K562 (cell line): ENCODE data around the gene MS4A8. TPM values are rescaled to one million over a fixed set of nuclear protein-coding genes. Genes with fewer than 3 reads are reported as not detected.

ENCODE experiments used
- ATAC-seq: fragments of 200-7000 bp; cut with Tn5 transposase; 3 replicates; pipeline ENCODE4 v1.9.1; 2020; ENCODE audit warnings: moderate library complexity
- BruUV-seq: library from RNA; stranded (reverse); fragments of 400-500 nt; replicated peaks from 2 replicates; lab custom pipeline; 2021; lab: Mats Ljungman, UMichigan
- CTCF ChIA-PET: fragments of 300-600 bp; formaldehyde crosslinking; extraction: SDS; loops from one replicate; lab custom pipeline; 2021; ENCODE audit warnings: low intra/inter-chr PET ratio; lab: Yijun Ruan, JAX
- POLR2A ChIA-PET: fragments of 300-600, 350-650 bp; sonication (Branson Sonifier 250); formaldehyde crosslinking; extraction: SDS; loops from one replicate; lab custom pipeline; 2021; ENCODE audit warnings: antibody characterized with exemption, inconsistent platforms; lab: Yijun Ruan, JAX
- DNase-seq, 4 experiments: peaks; one replicate each; pipeline versions ENCODE4 v3.0.0 to v3.0.0-alpha.2; 2011 to 2018; ENCODE audit warnings: low spot score in 3 of 4, mixed read lengths in 3 of 4; ENCODE audit errors: extremely low read depth in 1 of 4
- FAIRE-seq: peaks from 2 replicates; lab custom pipeline; 2011; peaks lifted over from hg19 to GRCh38; lab: Jason Lieb, UNC
- H2AFZ ChIP-seq: 2 replicates; pipeline ENCODE4 v1.6.0; 2011; ENCODE audit warnings: low read depth, low read length, control low read depth, inconsistent platforms
- H3K27ac ChIP-seq: fragments of 200-600 bp; 3 replicates; pipeline ENCODE4 v1.8.0; 2011; ENCODE audit warnings: low read depth, mild to moderate bottlenecking, control low read depth, inconsistent platforms, low read length, moderate library complexity, mixed read lengths; ENCODE audit errors: extremely low read depth
- H3K27me3 ChIP-seq, 2 experiments: fragments of 300-600 bp in 1 of 2; 2 replicates in 1 of 2; 3 replicates in 1 of 2; pipeline versions ENCODE4 v1.6.0 to v1.8.0; 2011; ENCODE audit warnings: inconsistent platforms in 2 of 2, low read length in 2 of 2, mild to moderate bottlenecking in 1 of 2, mixed read lengths in 1 of 2, moderate library complexity in 1 of 2; ENCODE audit not compliant: control insufficient read depth in 2 of 2, insufficient read depth in 2 of 2
- H3K36me3 ChIP-seq: fragments of 300-600 bp; 3 replicates; pipeline ENCODE4 v1.8.0; 2011; ENCODE audit warnings: mild to moderate bottlenecking, low read length, inconsistent platforms; ENCODE audit not compliant: control insufficient read depth, insufficient read depth
- H3K4me1 ChIP-seq, 2 experiments: fragments of 200-600 bp in 1 of 2; replicated peaks in 1 of 2; 2 replicates in 1 of 2; 3 replicates in 1 of 2; pipeline versions ENCODE4 v1.5.1 to v1.8.0; 2011; ENCODE audit warnings: inconsistent platforms in 2 of 2, low read length in 2 of 2, mild to moderate bottlenecking in 1 of 2, mixed read lengths in 1 of 2, moderate library complexity in 1 of 2; ENCODE audit not compliant: control insufficient read depth in 2 of 2, insufficient read depth in 2 of 2
- H3K4me2 ChIP-seq: 2 replicates; pipeline ENCODE4 v1.6.1; 2011; ENCODE audit warnings: low read length, control low read depth, inconsistent platforms, mixed read lengths; ENCODE audit not compliant: insufficient read depth
- H3K4me3 ChIP-seq: fragments of 200-600 bp; sonication (generic), shearing (Covaris generic); 2 replicates; pipeline ENCODE4 v1.5.1; 2016; ENCODE audit warnings: control low read depth, inconsistent platforms
- H3K79me2 ChIP-seq: fragments of 200-600 bp; 3 replicates; pipeline ENCODE4 v1.8.0; 2011; ENCODE audit warnings: low read length, inconsistent platforms; ENCODE audit not compliant: control insufficient read depth, insufficient read depth
- H3K9ac ChIP-seq, 2 experiments: 2 replicates each; pipeline versions ENCODE4 v1.6.0 to v1.6.1; 2011; ENCODE audit warnings: low read depth in 2 of 2, low read length in 2 of 2, control low read depth in 1 of 2, inconsistent platforms in 1 of 2, mild to moderate bottlenecking in 1 of 2, mixed read lengths in 1 of 2; ENCODE audit not compliant: insufficient read depth in 1 of 2
- H3K9me1 ChIP-seq: one replicate; pipeline ENCODE4 v1.6.0; 2011; ENCODE audit warnings: inconsistent platforms, mild to moderate bottlenecking, low read length, moderate library complexity; ENCODE audit not compliant: control insufficient read depth, insufficient read depth
- H3K9me3 ChIP-seq: replicated peaks from 2 replicates; pipeline ENCODE4 v1.5.1; 2011; ENCODE audit warnings: low read depth, low read length, inconsistent platforms; ENCODE audit not compliant: control insufficient read depth, insufficient read depth
- H4K20me1 ChIP-seq: replicated peaks from 2 replicates; pipeline ENCODE4 v1.6.1; 2011; ENCODE audit warnings: low read length, inconsistent platforms, mixed read lengths; ENCODE audit not compliant: control insufficient read depth, insufficient read depth
- CTCF ChIP-seq, 3 experiments: IDR thresholded peaks in 2 of 3; conservative IDR thresholded peaks in 1 of 3; 2 replicates each; pipeline ENCODE4 v1.5.1; 2011 to 2012; ENCODE audit warnings: low read length in 3 of 3, mild to moderate bottlenecking in 3 of 3, control low read depth in 2 of 3, improper control_type of control experiment in 1 of 3, inconsistent platforms in 1 of 3, low read depth in 1 of 3, mixed read lengths in 1 of 3, moderate library complexity in 1 of 3; ENCODE audit not compliant: insufficient read depth in 2 of 3
- E2F1 ChIP-seq: sonication (generic); formaldehyde crosslinking; IDR thresholded peaks from 2 replicates; pipeline ENCODE4 v1.8.1; 2023; ENCODE audit warnings: mild to moderate bottlenecking, missing genetic modification reagents, moderate library complexity
- FIP1L1 ChIP-seq: fragments of 200-400 bp; formaldehyde crosslinking; IDR thresholded peaks from 2 replicates; pipeline ENCODE4 v1.6.1; 2018; ENCODE audit warnings: mild to moderate bottlenecking, low read depth, low read length; ENCODE audit not compliant: poor library complexity, severe bottlenecking
- NCOA2 ChIP-seq, 2 experiments: fragments of 450-650 bp; IDR thresholded peaks; 2 replicates each; pipeline ENCODE4 v1.6.1; 2018; ENCODE audit warnings: mild to moderate bottlenecking in 2 of 2, moderate library complexity in 1 of 2; ENCODE audit not compliant: partially characterized antibody in 2 of 2
- SREBF1 ChIP-seq: fragments of 150-350 bp; IDR thresholded peaks from 2 replicates; pipeline ENCODE4 v1.6.1; 2014; ENCODE audit warnings: antibody characterized with exemption, low read depth, low read length, borderline replicate concordance
- ZKSCAN3 ChIP-seq: fragments of 250-450 bp; sonication (Bioruptor Pico); IDR thresholded peaks from 2 replicates; pipeline ENCODE4 v1.4.0; 2020
- WGBS: fragments of 100-300 bp; shearing (Covaris generic); methylation state at CpG from one replicate; pipeline ENCODE4 v1.1.6; 2016; ENCODE audit warnings: low coverage, mixed read lengths; ENCODE audit not compliant: insufficient coverage; ENCODE audit errors: missing lambda C conversion rate; 5-methylcytosine and 5-hydroxymethylcytosine counted together
- in situ Hi-C: fragments of 300-500 bp; cut with MboI; formaldehyde crosslinking; loops from 4 replicates; pipeline ENCODE4 v1.15.0; 2018; ENCODE audit warnings: inconsistent platforms, mixed read lengths
- intact Hi-C: fragments of 100-400 bp; cut with micrococcal nuclease; formaldehyde crosslinking; loops from 2 replicates; pipeline ENCODE4 v1.14.2; 2022
- polyA plus RNA-seq, 8 experiments: library from polyadenylated mRNA; depleted of rRNA in 4 of 8; stranded (reverse) in 5 of 8; unstranded in 3 of 8; fragments of >200 nt; fragmentation: Nextera tagmentation in 2 of 8; fragmentation: Illumina TruSeq in 1 of 8; extraction: Ambion mirVana in 2 of 8; extraction: Trizol in 1 of 8; gene quantifications; 2 replicates each; pipeline versions ENCODE4 v1.2.1 to v1.2.3, GENCODE V29; 2011 to 2014; ENCODE audit warnings: inconsistent platforms in 1 of 8, missing spikeins in 1 of 8
- total RNA-seq, 7 experiments: library from RNA; depleted of rRNA in 6 of 7; stranded (reverse); fragments of >200 nt in 6 of 7; fragmentation: Illumina TruSeq in 2 of 7; extraction: Trizol in 2 of 7; gene quantifications; 2 replicates each; pipeline versions ENCODE4 v1.2.1 to v1.2.3, GENCODE V29; 2011 to 2021; ENCODE audit warnings: low replicate concordance in 1 of 7
- TF ChIP-seq, protein P1 (sequence below): sonication (generic); formaldehyde crosslinking; IDR thresholded peaks from 2 replicates; pipeline ENCODE4 v1.8.0; 2022; ENCODE audit warnings: mild to moderate bottlenecking, missing genetic modification reagents, borderline replicate concordance

The MS4A8 gene
- total and polyA plus RNA-seq, 9 of the 15 experiments (the other 6 are each of a cell fraction or from before 2014, with no cell fraction given) = not detected

DNA sequence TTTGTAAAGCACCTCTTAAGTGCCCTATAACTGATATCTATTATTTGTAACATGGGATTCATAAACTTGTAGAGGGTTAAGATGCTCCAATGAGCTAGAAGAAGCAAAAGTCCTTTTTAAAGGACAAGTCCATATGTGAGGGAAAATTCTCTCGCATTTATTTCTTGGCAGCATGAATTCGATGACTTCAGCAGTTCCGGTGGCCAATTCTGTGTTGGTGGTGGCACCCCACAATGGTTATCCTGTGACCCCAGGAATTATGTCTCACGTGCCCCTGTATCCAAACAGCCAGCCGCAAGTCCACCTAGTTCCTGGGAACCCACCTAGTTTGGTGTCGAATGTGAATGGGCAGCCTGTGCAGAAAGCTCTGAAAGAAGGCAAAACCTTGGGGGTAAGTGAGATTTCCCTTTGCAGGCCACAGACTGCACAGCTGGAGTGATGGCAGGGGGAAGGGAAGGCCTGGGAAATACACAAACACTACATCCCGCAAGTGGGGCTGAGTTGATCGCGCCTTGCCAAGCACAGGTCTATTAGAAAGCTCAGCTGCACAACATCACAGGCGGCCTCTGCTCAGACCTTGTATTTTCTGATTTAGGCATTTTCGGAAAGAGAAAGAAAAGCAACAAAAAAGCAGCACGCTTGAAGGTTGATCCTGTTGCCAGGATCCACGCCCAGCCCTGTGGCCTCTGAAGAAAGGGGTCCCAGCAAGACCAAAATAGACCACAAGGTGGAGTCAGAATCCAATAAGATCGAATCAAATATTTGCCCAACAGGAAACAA, 1.5 kb downstream of the MS4A8 start (continued):
- no peak for TF ChIP-seq E2F1 (CRISPR knock-in tag)
- TF ChIP-seq, protein P1, sequence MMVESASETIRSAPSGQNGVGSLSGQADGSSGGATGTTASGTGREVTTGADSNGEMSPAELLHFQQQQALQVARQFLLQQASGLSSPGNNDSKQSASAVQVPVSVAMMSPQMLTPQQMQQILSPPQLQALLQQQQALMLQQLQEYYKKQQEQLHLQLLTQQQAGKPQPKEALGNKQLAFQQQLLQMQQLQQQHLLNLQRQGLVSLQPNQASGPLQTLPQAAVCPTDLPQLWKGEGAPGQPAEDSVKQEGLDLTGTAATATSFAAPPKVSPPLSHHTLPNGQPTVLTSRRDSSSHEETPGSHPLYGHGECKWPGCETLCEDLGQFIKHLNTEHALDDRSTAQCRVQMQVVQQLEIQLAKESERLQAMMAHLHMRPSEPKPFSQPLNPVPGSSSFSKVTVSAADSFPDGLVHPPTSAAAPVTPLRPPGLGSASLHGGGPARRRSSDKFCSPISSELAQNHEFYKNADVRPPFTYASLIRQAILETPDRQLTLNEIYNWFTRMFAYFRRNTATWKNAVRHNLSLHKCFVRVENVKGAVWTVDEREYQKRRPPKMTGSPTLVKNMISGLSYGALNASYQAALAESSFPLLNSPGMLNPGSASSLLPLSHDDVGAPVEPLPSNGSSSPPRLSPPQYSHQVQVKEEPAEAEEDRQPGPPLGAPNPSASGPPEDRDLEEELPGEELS (CRISPR knock-in tag) = no peak
- no peak for TF ChIP-seq ZKSCAN3 (CRISPR knock-in tag)
- no peak for TF ChIP-seq FIP1L1
- TF ChIP-seq NCOA2 (IDR thresholded peaks at IDR 0.05; ENCODE audit: partially characterized antibody in 2 of 2) = no peak

DNA sequence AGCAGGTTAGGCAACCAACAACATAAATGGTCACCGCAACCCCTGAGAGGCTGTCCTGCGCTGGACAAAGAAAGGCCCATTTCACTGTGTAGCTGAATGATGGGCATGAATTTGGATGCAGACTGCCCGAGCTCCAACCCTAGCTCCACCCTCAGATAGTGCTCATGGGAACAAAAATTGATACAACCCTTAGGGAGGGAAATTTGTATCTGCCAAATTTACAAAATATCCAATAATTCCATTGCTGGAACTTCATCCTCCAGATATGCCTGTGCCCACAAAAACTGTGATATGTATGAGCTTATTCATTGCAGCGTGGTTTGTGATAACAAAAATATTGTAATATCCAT, 2.0 kb downstream of the MS4A8 start:
- H3K36me3 ChIP-seq = no peaks in the 10 kb centered on the region
- H4K20me1 ChIP-seq = no peaks in the 10 kb centered on the region
- H3K9ac ChIP-seq = no peak overlapping the region
- in situ Hi-C loops = no loop called here
- no peaks in the 10 kb centered on the region for H3K4me1 ChIP-seq
- no peaks in the 10 kb centered on the region for H3K9me3 ChIP-seq
- H3K4me3 ChIP-seq = no peak overlapping the region
- peaks cover 0 to 14% of the 10 kb centered on the region in 2 experiments; a peak in 4 of 5 replicates for H3K27me3 ChIP-seq
- no peak overlapping the region for H3K4me2 ChIP-seq
- H3K27ac ChIP-seq = no peak overlapping the region
- H2AFZ ChIP-seq = no peak overlapping the region
- 7% methylated on average over 4 of the region's 4 CpGs for WGBS
- ATAC-seq (no peak), FAIRE-seq (no peak), DNase-seq (no peak)
- intact Hi-C loops = loop anchor here (2.0 kb wide), 1 partner anchor 61 kb away; no protein-coding TSS in a partner anchor
- POLR2A ChIA-PET = interaction anchor here (0.6 kb wide), 1 partner anchor 17 kb away, joined by 3 read pairs; no protein-coding TSS in a partner anchor
- no peaks in the 10 kb centered on the region for H3K9me1 ChIP-seq
- H3K79me2 ChIP-seq = no peaks in the 10 kb centered on the region
- CTCF ChIA-PET = no interaction called here
- TF ChIP-seq CTCF (IDR thresholded peaks at IDR 0.05 in 2 of 3, conservative IDR thresholded peaks at IDR 0.05 in 1 of 3; ENCODE audit: insufficient read depth in 2 of 3, low read depth in 1 of 3, low read length in 3 of 3) = peak in 1 of 3 experiments; percentile 6; a peak in 1 of 6 replicates
- TF ChIP-seq SREBF1 = no peak
- no TSS peak for BruUV-seq
